ENCODE measurements around the gene ABCB10.

DNA sequence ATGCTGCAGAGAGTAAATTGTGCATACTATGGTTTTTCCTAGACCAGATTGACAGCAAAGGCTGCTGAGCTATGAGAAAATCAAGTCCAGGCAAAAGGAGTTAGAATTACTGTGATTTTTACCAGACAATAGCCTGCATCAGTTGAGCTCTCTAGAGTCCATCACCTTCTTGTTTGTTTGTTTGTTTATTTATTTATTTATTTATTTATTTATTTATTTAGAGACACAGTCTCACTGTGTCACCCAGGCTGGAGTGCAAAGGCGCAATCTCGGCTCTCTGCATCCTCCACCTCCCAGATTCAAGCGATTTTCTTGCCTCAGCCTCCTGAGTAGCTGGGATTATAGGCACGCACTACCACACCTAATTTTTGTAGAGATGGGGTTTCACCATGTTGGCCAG is 24.2 kb upstream of the ABCB10 start:
- no peak for TF ChIP-seq POLR2A (IDR thresholded peaks at IDR 0.05)
- TF ChIP-seq, protein P1, sequence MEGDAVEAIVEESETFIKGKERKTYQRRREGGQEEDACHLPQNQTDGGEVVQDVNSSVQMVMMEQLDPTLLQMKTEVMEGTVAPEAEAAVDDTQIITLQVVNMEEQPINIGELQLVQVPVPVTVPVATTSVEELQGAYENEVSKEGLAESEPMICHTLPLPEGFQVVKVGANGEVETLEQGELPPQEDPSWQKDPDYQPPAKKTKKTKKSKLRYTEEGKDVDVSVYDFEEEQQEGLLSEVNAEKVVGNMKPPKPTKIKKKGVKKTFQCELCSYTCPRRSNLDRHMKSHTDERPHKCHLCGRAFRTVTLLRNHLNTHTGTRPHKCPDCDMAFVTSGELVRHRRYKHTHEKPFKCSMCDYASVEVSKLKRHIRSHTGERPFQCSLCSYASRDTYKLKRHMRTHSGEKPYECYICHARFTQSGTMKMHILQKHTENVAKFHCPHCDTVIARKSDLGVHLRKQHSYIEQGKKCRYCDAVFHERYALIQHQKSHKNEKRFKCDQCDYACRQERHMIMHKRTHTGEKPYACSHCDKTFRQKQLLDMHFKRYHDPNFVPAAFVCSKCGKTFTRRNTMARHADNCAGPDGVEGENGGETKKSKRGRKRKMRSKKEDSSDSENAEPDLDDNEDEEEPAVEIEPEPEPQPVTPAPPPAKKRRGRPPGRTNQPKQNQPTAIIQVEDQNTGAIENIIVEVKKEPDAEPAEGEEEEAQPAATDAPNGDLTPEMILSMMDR (IDR thresholded peaks at IDR 0.05), result no peak
- TF ChIP-seq POLR2AphosphoS5 (IDR thresholded peaks at IDR 0.05), result no peak

Data from prostate gland (tissue), 2 donors.